Measurements from ENCODE around the gene REEP5. TPM values are rescaled to one million over a fixed set of nuclear protein-coding genes. Genes with fewer than 3 reads are reported as not detected.
A peak's percentile ranks its signal among the peaks of the same experiment; 100 is the strongest.

The REEP5 gene
- total and polyA plus RNA-seq, 2 of the 13 experiments (the other 11 are each of a cell fraction or from before 2014, with no cell fraction given) = 49.4 to 239 TPM

GRCh38 chr5:112860929-112861637 lies 60.9 kb downstream of the REEP5 start, which contains the start of gene SRP19 (continued):
- TF ChIP-seq, protein P1, sequence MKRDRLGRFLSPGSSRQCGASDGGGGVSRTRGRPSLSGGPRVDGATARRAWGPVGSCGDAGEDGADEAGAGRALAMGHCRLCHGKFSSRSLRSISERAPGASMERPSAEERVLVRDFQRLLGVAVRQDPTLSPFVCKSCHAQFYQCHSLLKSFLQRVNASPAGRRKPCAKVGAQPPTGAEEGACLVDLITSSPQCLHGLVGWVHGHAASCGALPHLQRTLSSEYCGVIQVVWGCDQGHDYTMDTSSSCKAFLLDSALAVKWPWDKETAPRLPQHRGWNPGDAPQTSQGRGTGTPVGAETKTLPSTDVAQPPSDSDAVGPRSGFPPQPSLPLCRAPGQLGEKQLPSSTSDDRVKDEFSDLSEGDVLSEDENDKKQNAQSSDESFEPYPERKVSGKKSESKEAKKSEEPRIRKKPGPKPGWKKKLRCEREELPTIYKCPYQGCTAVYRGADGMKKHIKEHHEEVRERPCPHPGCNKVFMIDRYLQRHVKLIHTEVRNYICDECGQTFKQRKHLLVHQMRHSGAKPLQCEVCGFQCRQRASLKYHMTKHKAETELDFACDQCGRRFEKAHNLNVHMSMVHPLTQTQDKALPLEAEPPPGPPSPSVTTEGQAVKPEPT (CRISPR knock-in tag; IDR thresholded peaks at IDR 0.05; ENCODE audit: low read depth) = peak; percentile 64; the same call in 1 of the 2 replicates
- TF ChIP-seq CSRNP1 (CRISPR knock-in tag; IDR thresholded peaks at IDR 0.05) = peak; percentile 93
- TF ChIP-seq CEBPG (CRISPR knock-in tag; IDR thresholded peaks at IDR 0.05) = peak; percentile 42; the same call in 1 of the 2 replicates
- peak; percentile 36; the same call in 1 of the 2 replicates for TF ChIP-seq WIZ (CRISPR knock-in tag; IDR thresholded peaks at IDR 0.05)
- TF ChIP-seq CREB1 (IDR thresholded peaks at IDR 0.05) = peak; percentile 89
- TF ChIP-seq CREB1 (CRISPR knock-in tag; IDR thresholded peaks at IDR 0.05) = peak; percentile 95
- TF ChIP-seq ZFP62 (CRISPR knock-in tag; IDR thresholded peaks at IDR 0.05) = no peak
- TF ChIP-seq, protein P2, sequence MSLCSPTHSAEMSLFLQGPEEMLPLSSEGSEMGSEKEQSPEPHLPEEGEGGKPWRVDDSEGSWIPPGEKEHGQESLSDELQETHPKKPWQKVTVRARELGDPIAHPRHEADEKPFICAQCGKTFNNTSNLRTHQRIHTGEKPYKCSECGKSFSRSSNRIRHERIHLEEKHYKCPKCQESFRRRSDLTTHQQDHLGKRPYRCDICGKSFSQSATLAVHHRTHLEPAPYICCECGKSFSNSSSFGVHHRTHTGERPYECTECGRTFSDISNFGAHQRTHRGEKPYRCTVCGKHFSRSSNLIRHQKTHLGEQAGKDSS (CRISPR knock-in tag; IDR thresholded peaks at IDR 0.05; ENCODE audit: borderline replicate concordance, low read depth) = no peak; the same call in 1 of the 2 replicates
- peak; percentile 82; the same call in 2 of the 3 replicates for TF ChIP-seq MXI1 (IDR thresholded peaks at IDR 0.05; ENCODE audit: borderline replicate concordance, low read depth, low read length)
- TF ChIP-seq MXD4 (CRISPR knock-in tag; IDR thresholded peaks at IDR 0.05) = peak; percentile 95
- no peak for TF ChIP-seq RNF219 (CRISPR knock-in tag; IDR thresholded peaks at IDR 0.05)
- peak; percentile 66 for TF ChIP-seq ZSCAN21 (CRISPR knock-in tag; IDR thresholded peaks at IDR 0.05; ENCODE audit: borderline replicate concordance)
- 0 out of 2 replicates have a peak, but pooled peaks have one; percentile 41 for TF ChIP-seq PRDM10 (CRISPR knock-in tag; IDR thresholded peaks at IDR 0.05; ENCODE audit: low read depth)
- TF ChIP-seq ZNF124 (CRISPR knock-in tag; IDR thresholded peaks at IDR 0.05) = peak; percentile 79
- TF ChIP-seq ZNF766 (CRISPR knock-in tag; IDR thresholded peaks at IDR 0.05; ENCODE audit: borderline replicate concordance) = peak; percentile 97
- TF ChIP-seq STAT5B (CRISPR knock-in tag; IDR thresholded peaks at IDR 0.05) = 0 out of 2 replicates have a peak, but pooled peaks have one; percentile 12
- TF ChIP-seq ZNF30 (CRISPR knock-in tag; IDR thresholded peaks at IDR 0.05) = peak; percentile 91; the same call in 1 of the 2 replicates
- no peak; the same call in 1 of the 2 replicates for TF ChIP-seq FOXC1 (CRISPR knock-in tag; IDR thresholded peaks at IDR 0.05; ENCODE audit: borderline replicate concordance)
- TF ChIP-seq BRCA1 (CRISPR knock-in tag; IDR thresholded peaks at IDR 0.05) = peak; percentile 87; the same call in 1 of the 2 replicates
